GM23248 (cell line): ENCODE results near the gene LMNB1. TPM values are rescaled to one million over a fixed set of nuclear protein-coding genes. Genes with fewer than 3 reads are reported as not detected.

ENCODE experiments used
- DNase-seq: peaks from one replicate; pipeline ENCODE4 v3.0.0-alpha.2; 2015
- H2AFZ ChIP-seq: fragments of 200-600 bp; sonication (generic); 2 replicates; pipeline ENCODE4 v1.6.1; 2016; ENCODE audit warnings: antibody characterized with exemption
- H3F3A ChIP-seq: fragments of 200-600 bp; sonication (generic); 2 replicates; pipeline ENCODE4 v1.6.1; 2016; ENCODE audit warnings: mild to moderate bottlenecking, antibody characterized with exemption, mixed run types; ENCODE audit not compliant: insufficient read depth
- H3K27ac ChIP-seq: fragments of 200-600 bp; sonication (generic); 2 replicates; pipeline ENCODE4 v1.5.1; 2016; ENCODE audit warnings: mild to moderate bottlenecking
- H3K27me3 ChIP-seq: fragments of 200-600 bp; sonication (generic); replicated peaks from 2 replicates; pipeline ENCODE4 v1.6.1; 2016; ENCODE audit warnings: mild to moderate bottlenecking; ENCODE audit not compliant: insufficient read depth
- H3K36me3 ChIP-seq: fragments of 200-600 bp; sonication (generic); 2 replicates; pipeline ENCODE4 v1.6.1; 2016; ENCODE audit warnings: low read depth, mild to moderate bottlenecking
- H3K4me1 ChIP-seq: fragments of 200-600 bp; sonication (generic); 2 replicates; pipeline ENCODE4 v1.6.1; 2016; ENCODE audit warnings: mild to moderate bottlenecking; ENCODE audit not compliant: insufficient read depth
- H3K4me2 ChIP-seq: fragments of 200-600 bp; sonication (generic); one replicate; pipeline ENCODE4 v1.6.1; 2016; ENCODE audit warnings: mild to moderate bottlenecking; ENCODE audit not compliant: unreplicated experiment
- H3K4me3 ChIP-seq: fragments of 200-600 bp; sonication (generic); 2 replicates; pipeline ENCODE4 v1.5.1; 2016; ENCODE audit warnings: mild to moderate bottlenecking
- H3K79me2 ChIP-seq: fragments of 200-600 bp; sonication (generic); 2 replicates; pipeline ENCODE4 v1.6.1; 2016; ENCODE audit warnings: mild to moderate bottlenecking; ENCODE audit not compliant: insufficient read depth
- H3K9ac ChIP-seq: fragments of 200-600 bp; sonication (generic); 2 replicates; pipeline ENCODE4 v1.6.1; 2016; ENCODE audit warnings: mild to moderate bottlenecking
- H3K9me2 ChIP-seq: fragments of 200-600 bp; sonication (generic); 2 replicates; pipeline ENCODE4 v1.6.1; 2016; ENCODE audit warnings: mixed run types, mild to moderate bottlenecking, moderate library complexity; ENCODE audit not compliant: insufficient read depth
- H3K9me3 ChIP-seq: fragments of 200-600 bp; sonication (generic); one replicate; pipeline ENCODE4 v1.6.1; 2017; ENCODE audit warnings: low read depth
- H4K20me1 ChIP-seq: fragments of 200-600 bp; sonication (generic); 2 replicates; pipeline ENCODE4 v1.6.0; 2016; ENCODE audit not compliant: insufficient read depth
- EZH2 ChIP-seq: fragments of 200-600 bp; sonication (generic); IDR thresholded peaks from 2 replicates; pipeline ENCODE4 v1.6.1; 2018; ENCODE audit warnings: antibody characterized with exemption, mild to moderate bottlenecking; ENCODE audit not compliant: insufficient read depth, poor library complexity, severe bottlenecking
- EZH2phosphoT487 ChIP-seq: fragments of 200-600 bp; sonication (generic); IDR thresholded peaks from 2 replicates; pipeline ENCODE4 v1.6.1; 2018; ENCODE audit warnings: antibody characterized with exemption, moderate library complexity, mild to moderate bottlenecking, low read depth; ENCODE audit not compliant: insufficient read depth
- WGBS, 2 experiments: methylation state at CpG; one replicate each; pipeline ENCODE4 v1.1.6; 2015 to 2017; ENCODE audit warnings: low lambda C conversion rate in 2 of 2, low coverage in 1 of 2; ENCODE audit errors: missing lambda C conversion rate in 2 of 2; 5-methylcytosine and 5-hydroxymethylcytosine counted together
- in situ Hi-C: fragments of 300-500 bp; cut with MboI; formaldehyde crosslinking; loops from 2 replicates; pipeline ENCODE4 v1.15.0; 2020
- polyA plus RNA-seq: library from polyadenylated mRNA; unstranded; fragments of >200 nt; fragmentation: Nextera tagmentation; extraction: Ambion mirVana; gene quantifications from 2 replicates; pipeline ENCODE4 v1.2.1, GENCODE V29; 2016
- total RNA-seq: library from RNA; depleted of rRNA; stranded (reverse); fragments of >200 nt; shearing (Covaris generic); gene quantifications from 2 replicates; pipeline ENCODE4 v1.2.3, GENCODE V29; 2014

The LMNB1 gene
- total and polyA plus RNA-seq, 2 experiments from 2014 or later = 4.3 to 44.1 TPM

DNA sequence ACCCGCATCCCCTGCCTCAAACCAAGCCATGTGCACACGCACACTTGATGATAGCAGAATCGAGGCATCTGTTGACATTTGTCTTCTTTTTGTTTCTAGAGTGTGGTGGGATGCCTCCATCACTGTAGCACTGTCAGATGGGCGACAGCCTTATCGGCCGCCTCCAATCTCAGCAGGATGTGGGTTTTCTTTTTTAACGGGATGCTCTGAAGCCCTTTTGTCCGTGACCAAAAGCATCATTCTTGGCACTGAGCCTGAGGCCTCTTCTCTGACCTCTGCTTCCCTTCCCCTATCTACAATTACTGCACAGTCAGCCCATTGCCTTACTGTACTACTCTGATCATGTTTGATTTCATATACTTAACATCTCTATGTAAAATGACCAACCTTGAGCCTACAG, 78.3 kb downstream of the LMNB1 start:
- no peak for DNase-seq

DNA sequence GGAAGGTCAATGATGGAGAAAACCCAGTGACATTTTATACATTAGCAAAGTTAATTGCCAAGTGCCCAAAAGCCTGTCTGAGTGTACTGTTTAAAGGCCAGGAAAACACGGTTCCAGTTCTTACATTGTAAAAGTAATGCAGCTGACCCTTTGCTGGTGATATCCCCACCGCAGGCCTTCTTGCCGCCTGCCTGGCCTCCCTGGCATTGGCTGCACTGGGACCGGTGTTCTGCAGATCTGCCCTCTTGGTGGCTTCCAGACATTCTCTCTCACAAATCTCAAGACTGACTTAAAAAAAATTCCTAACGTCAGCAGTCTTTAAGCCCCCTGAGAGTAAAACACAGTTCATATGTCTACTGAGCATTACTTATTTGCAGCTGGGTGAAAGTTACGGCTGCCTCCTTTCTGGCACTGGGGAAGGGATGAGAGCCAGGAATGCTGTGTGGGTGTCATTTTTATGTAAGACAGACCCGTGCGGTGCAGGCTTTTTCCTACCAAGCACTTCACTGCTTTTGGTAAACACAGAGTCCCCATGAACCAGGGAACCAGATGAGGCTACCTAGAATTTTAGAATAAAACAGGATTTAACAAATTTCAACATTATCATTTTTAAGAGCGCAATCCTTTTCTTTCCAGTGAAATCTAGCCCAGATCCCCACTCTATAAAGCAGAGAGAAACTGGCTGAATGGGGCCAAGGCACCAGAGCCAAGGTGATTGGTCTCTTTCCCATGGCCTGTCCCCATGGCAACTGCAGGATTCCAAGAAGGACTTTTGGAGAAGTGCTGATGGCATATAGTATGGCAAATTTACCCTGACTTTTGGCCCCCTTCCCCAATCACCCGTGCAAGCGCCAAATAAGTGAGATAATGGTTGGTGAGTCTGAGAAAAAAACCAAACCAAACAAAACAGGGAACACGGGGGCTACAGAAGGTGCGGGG, 80.8 kb downstream of the LMNB1 start:
- TF ChIP-seq EZH2phosphoT487 (no peak), EZH2 (no peak)
- Histone ChIP-seq H3F3A (no peaks in the 10 kb centered on the region), H3K4me1 (peaks cover 5% of the 10 kb centered on the region), H3K79me2 (no peaks in the 10 kb centered on the region), H3K4me2 (no peak overlapping the region), H3K9me2 (no peaks in the 10 kb centered on the region), H3K27ac (no peak overlapping the region), H3K4me3 (no peak overlapping the region), H3K36me3 (no peaks in the 10 kb centered on the region), H4K20me1 (no peaks in the 10 kb centered on the region), H3K9ac (no peak overlapping the region), H2AFZ (no peak overlapping the region), H3K9me3 (no peaks in the 10 kb centered on the region), H3K27me3 (no peaks in the 10 kb centered on the region)
- DNase-seq = peak; percentile 59
- 39 to 43% methylated on average over 13 of the region's 13 CpGs for WGBS, 2 experiments
- in situ Hi-C loops = no loop called here

More for the DNA sequence above, 78.3 kb downstream of the LMNB1 start:
- Histone ChIP-seq H3K4me1 (peaks cover 5% of the 10 kb centered on the region), H4K20me1 (no peaks in the 10 kb centered on the region), H3K9ac (no peak overlapping the region), H3K9me3 (no peaks in the 10 kb centered on the region), H3K9me2 (no peaks in the 10 kb centered on the region), H3K27me3 (no peaks in the 10 kb centered on the region), H3K79me2 (no peaks in the 10 kb centered on the region), H3K36me3 (no peaks in the 10 kb centered on the region), H3K27ac (no peak overlapping the region), H3K4me3 (no peak overlapping the region), H3K4me2 (no peak overlapping the region), H2AFZ (no peak overlapping the region), H3F3A (no peaks in the 10 kb centered on the region)
- TF ChIP-seq EZH2 = no peak
- TF ChIP-seq EZH2phosphoT487 = no peak
- 76 to 83% methylated on average over 8 of the region's 8 CpGs for WGBS, 2 experiments
- in situ Hi-C loops = no loop called here

DNA sequence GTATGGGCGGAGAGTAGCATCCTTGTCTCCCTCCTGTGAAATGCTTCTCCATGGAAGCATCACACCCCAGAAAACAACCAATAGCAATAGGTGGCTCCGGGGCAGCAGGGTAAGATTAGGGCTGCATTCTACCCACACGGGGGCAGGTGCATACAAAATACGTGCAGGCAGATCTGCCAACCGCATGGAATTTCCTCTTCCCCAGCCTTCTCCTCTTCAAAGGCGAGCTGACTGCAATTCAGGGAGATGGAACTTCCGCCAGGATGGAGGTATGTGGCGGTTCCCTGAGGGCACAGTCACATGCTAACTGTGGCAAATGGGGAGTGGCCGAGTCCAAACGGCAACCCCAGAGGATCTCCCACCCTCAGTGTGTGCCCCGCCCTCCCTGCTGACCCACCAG, 81.5 kb downstream of the LMNB1 start:
- in situ Hi-C loops = no loop called here

DNA sequence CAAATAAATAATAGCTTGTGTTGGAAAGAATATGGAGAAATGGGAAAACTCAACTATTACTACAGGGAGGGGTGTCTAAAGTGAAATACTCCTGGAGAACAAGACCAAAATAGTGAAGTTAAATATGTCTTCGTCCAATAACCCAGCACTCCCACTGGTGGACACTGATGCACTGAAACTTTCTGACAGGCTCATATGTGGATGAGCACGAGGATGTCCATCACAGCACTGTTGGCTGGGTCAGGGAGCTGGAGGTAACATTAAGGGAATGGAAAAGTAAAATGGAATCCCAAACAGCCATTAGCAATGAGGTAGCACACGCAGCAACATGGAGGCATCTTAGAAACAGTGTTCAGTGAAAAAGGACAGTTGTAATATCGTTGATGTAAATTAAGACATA, 86.5 kb downstream of the LMNB1 start:
- no peak overlapping the region for H3K27ac ChIP-seq
- H2AFZ ChIP-seq = no peak overlapping the region
- no peaks in the 10 kb centered on the region for H4K20me1 ChIP-seq
- DNase-seq = no peak
- H3K27me3 ChIP-seq = no peaks in the 10 kb centered on the region
- H3F3A ChIP-seq = 0 out of 2 replicates have a peak, but pooled peaks cover 3% of the 10 kb centered on the region
- H3K36me3 ChIP-seq = no peaks in the 10 kb centered on the region
- no peak overlapping the region for H3K4me3 ChIP-seq
- WGBS, 2 experiments = 84 to 86% methylated on average over 4 of the region's 4 CpGs
- no peaks in the 10 kb centered on the region for H3K9me2 ChIP-seq
- no peak for TF ChIP-seq EZH2phosphoT487
- no peak for TF ChIP-seq EZH2
- H3K4me2 ChIP-seq = no peak overlapping the region
- H3K9ac ChIP-seq = no peak overlapping the region
- H3K9me3 ChIP-seq = no peaks in the 10 kb centered on the region
- in situ Hi-C loops = no loop called here
- H3K79me2 ChIP-seq = no peaks in the 10 kb centered on the region
- H3K4me1 ChIP-seq = peaks cover 9% of the 10 kb centered on the region

More for the DNA sequence above, 81.5 kb downstream of the LMNB1 start:
- no peaks in the 10 kb centered on the region for H3K9me3 ChIP-seq
- no peaks in the 10 kb centered on the region for H3K9me2 ChIP-seq
- WGBS, 2 experiments = 95 to 99% methylated on average over 10 to 11 of the region's 11 CpGs
- H3K36me3 ChIP-seq = no peaks in the 10 kb centered on the region
- H3K4me3 ChIP-seq = no peak overlapping the region
- no peaks in the 10 kb centered on the region for H3F3A ChIP-seq
- TF ChIP-seq EZH2 = no peak
- no peak for TF ChIP-seq EZH2phosphoT487
- no peak overlapping the region for H3K4me2 ChIP-seq
- no peak overlapping the region for H3K9ac ChIP-seq
- no peaks in the 10 kb centered on the region for H4K20me1 ChIP-seq
- DNase-seq = no peak
- H2AFZ ChIP-seq = no peak overlapping the region
- H3K27me3 ChIP-seq = no peaks in the 10 kb centered on the region
- peaks cover 5% of the 10 kb centered on the region for H3K4me1 ChIP-seq
- no peak overlapping the region for H3K27ac ChIP-seq
- no peaks in the 10 kb centered on the region for H3K79me2 ChIP-seq
